ENCODE measurements around the gene PHACTR4.
"Not testable (repeated sequence)": the region's sequence is repeated elsewhere in the genome, so short reads cannot be mapped to it uniquely, and the experiment has no call there.

Gene PHACTR4

DNA sequence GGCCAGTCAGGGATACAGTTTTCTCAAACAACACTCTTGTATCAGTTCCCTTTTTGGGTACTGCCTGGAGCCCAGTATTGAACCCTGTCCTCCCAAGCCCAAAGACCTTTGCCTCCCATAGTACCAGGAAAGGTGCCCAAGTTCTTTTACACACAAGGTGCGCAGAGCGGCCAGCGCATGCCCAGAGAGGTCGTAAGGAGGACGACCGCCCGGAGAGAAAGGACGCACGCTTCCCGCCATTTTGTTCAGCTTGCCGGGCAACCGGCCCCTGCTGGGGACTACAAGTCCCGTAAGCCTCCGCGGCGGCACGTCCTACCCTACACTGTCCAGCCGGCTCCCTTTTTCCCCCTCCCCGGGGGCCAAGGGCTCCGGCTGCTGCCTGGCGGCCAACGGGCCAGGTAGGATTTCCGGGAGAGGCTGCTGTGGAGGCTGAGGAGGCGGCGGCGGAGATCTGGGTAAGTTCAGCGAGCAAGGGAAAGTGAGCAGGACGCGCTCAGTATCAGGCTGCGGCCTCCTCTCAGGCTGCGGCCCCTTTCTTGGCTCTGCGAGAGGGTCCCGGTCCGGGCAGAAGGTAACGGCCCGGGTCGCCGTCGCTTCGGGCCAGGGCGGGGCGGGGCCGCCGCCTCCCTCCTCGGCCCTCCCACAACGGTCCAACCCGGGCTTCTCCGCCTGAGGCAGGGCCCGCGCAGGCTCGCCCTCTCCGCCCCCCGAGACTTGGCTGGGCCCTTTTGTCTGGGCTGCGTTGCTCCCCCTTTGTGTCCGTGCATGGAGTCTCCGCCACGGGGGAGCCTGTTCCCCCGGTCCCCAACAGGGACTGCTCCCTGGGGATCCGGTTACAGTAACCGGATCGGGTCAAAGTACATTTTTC, at the start of gene PHACTR4:
TSS of gene PHACTR4 (plus strand) at position 370 of the 868 bp plus-strand sequence. CDS start 37,708 bp downstream, outside the sequence.
- DNase-seq, result peak; percentile 94
- in situ Hi-C loops (cut with HindIII; ENCODE audit: low pct_ligation_motif_present, low pct_unique_long_range_greater_than_20kb, low sequenced_read_pairs), result no loop called here

- DNase-seq, result peak; percentile 86
- in situ Hi-C loops (cut with HindIII; ENCODE audit: low pct_ligation_motif_present, low pct_unique_long_range_greater_than_20kb, low sequenced_read_pairs), result no loop called here
Measured at GRCh38 chr1:28322194-28322593, 47.3 kb upstream of the PHACTR4 start.

- in situ Hi-C loops (cut with HindIII; ENCODE audit: low pct_ligation_motif_present, low pct_unique_long_range_greater_than_20kb, low sequenced_read_pairs), result no loop called here
- DNase-seq, result no peak
Measured at GRCh38 chr1:28323720-28324119, 45.8 kb upstream of the PHACTR4 start.

GRCh38 chr1:28326515-28326914, 43.0 kb upstream of the PHACTR4 start:
- in situ Hi-C loops (cut with HindIII; ENCODE audit: low pct_ligation_motif_present, low pct_unique_long_range_greater_than_20kb, low sequenced_read_pairs), result no loop called here
- DNase-seq, result no peak

- in situ Hi-C loops (cut with HindIII; ENCODE audit: low pct_ligation_motif_present, low pct_unique_long_range_greater_than_20kb, low sequenced_read_pairs), result no loop called here
Measured at GRCh38 chr1:28326984-28327383, 42.6 kb upstream of the PHACTR4 start.

DNA sequence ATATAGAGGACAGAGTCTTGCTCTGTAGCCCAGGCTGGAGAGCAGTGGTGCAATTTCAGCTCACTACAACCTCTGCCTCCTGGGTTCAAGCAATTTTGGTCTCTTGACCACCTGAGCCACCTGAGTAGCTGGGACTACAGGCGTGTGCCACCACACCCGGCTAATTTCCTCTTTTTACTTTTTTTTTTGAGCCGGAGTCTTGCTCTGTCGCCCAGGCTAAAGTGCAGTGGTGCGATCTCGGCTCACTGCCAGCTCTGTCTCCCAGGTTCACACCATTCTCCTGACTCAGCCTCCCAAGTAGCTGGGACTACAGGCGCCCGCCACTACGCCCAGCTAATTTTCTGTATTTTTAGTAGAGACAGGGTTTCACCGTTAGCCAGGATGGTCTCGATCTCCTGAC, 42.1 kb upstream of the PHACTR4 start:
- DNase-seq, result peak; percentile 47
- in situ Hi-C loops (cut with HindIII; ENCODE audit: low pct_ligation_motif_present, low pct_unique_long_range_greater_than_20kb, low sequenced_read_pairs), result not testable (repeated sequence)

More at GRCh38 chr1:28326984-28327383, 42.6 kb upstream of the PHACTR4 start:
- peak; percentile 84 for DNase-seq

DNA sequence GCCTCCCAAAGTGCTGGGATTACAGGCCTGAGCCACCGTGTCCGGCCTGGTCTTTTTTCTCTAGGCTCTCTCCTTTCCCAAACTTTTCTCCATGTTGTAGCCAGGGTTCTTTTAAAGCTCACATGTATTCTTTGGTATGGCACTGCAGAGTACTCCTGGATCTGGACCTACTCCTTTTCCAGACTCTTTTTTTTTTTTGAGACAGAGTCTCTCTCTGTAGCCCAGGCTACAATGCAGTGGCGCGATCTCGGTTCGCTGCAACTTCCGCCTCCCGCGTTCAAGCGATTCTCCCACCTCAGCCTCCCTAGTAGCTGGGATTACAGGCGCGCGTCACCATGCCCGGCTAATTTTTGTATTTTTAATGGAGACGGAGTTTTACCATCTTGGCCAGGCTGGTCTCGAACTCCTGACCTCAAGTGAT, 41.3 kb upstream of the PHACTR4 start:
- in situ Hi-C loops (cut with HindIII; ENCODE audit: low pct_ligation_motif_present, low pct_unique_long_range_greater_than_20kb, low sequenced_read_pairs), result no loop called here
- no peak for DNase-seq

DNA sequence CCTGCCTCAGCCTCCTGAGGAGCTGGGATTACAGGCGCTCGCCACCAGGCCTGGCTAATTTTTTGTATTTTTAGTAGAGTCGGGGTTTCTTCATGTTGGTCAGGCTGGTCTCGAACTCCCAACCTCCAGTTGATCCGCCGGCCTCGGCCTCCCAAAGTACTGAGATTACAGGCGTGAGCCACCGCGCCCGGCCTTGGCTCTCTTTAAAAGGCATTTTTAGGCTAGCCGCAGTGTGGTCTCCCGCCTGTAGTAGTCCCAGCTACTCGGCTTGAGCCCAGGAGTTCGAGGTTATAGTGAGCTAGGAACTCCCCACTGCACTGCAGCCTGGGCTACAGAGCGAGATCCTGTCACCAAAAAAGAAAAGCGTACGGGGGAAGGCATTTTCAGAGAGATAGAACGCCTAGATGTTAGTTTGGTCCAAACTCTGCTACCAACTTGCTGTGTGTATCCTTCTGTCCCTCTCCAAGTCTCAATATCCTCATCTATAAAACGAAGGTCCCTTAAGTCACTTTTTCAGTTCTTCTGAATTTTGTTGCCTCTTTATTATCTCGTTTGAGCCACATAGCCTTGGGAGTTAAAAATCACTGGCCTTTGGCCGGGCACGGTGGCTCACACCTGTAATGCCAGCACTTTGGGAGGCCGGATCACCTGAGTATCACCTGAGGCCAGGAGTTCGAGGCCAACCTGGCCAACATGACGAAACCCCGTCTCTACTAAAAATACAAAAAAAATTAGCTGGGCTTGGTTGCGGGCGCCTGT, 40.0 kb upstream of the PHACTR4 start:
- in situ Hi-C loops (cut with HindIII; ENCODE audit: low pct_ligation_motif_present, low pct_unique_long_range_greater_than_20kb, low sequenced_read_pairs), result no loop called here
- peak; percentile 25 for DNase-seq

DNA sequence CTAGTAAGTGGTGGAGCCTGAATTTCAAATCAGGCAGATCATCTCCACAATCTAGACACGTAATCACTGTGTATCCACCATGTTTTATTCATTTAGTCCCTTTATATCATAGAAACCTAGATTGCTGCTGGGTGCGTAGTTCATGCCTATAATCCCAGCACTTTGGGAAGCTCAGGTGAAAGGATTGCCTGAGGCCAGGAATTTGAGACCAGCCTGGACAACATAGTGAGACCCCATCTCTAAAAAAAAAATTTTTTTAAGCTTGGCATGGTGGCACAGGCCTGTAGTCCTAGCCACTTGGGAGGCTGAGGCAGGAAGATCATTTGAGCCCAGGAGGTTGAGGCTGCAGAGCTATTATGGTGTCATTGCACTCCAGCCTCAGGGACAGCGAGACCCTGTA, 30.6 kb upstream of the PHACTR4 start:
- DNase-seq, result no peak
- in situ Hi-C loops (cut with HindIII; ENCODE audit: low pct_ligation_motif_present, low pct_unique_long_range_greater_than_20kb, low sequenced_read_pairs), result no loop called here

DNA sequence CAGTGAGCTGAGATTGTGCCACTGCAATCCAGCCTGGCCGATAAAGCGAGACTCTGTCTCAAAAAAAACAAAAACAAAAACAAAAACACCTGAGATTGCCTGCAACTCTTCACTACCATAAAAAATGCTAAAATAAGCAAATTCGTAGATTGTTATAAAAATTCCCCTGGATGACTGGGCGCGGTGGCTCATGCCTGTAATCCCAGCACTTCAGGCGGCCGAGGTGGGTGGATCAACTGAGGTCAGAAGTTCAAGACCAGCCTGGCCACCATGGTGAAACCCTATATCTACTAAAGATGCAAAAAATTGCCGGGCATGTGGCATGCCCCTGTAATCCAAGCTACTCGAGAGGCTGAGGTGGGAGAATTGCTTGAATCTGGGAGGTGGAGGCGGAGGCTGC, 30.0 kb upstream of the PHACTR4 start:
- no peak for DNase-seq
- in situ Hi-C loops (cut with HindIII; ENCODE audit: low pct_ligation_motif_present, low pct_unique_long_range_greater_than_20kb, low sequenced_read_pairs), result no loop called here

- DNase-seq, result no peak
- in situ Hi-C loops (cut with HindIII; ENCODE audit: low pct_ligation_motif_present, low pct_unique_long_range_greater_than_20kb, low sequenced_read_pairs), result no loop called here
Measured at GRCh38 chr1:28340221-28340974, 29.1 kb upstream of the PHACTR4 start.

DNA sequence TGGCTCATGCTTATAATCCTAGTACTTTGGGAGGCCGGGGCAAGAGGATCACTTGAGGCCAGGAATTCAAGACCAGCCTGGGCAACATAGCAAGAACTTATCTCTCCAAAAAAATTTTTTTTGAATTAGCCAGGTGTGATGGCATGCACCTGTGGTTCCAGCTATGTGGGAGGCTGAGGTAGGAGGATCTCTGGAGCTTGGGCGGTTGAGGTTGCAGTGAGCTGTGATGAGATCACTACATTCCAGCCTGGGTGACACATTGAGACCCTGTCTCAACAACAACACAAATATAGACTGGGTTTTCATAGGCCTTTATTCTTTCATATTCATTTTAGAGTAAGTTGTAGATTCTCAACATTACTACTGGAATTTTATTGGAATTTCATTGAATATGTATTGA, 27.9 kb upstream of the PHACTR4 start:
- peak; percentile 31 for DNase-seq
- in situ Hi-C loops (cut with HindIII; ENCODE audit: low pct_ligation_motif_present, low pct_unique_long_range_greater_than_20kb, low sequenced_read_pairs), result no loop called here

- in situ Hi-C loops (cut with HindIII; ENCODE audit: low pct_ligation_motif_present, low pct_unique_long_range_greater_than_20kb, low sequenced_read_pairs), result no loop called here
- peak; percentile 21 for DNase-seq
Measured at GRCh38 chr1:28343405-28343804, 26.1 kb upstream of the PHACTR4 start.

GRCh38 chr1:28353248-28353810, 16.2 kb upstream of the PHACTR4 start:
- DNase-seq; in situ Hi-C loops (cut with HindIII; ENCODE audit: low pct_ligation_motif_present, low pct_unique_long_range_greater_than_20kb, low sequenced_read_pairs): not testable (repeated sequence)

DNA sequence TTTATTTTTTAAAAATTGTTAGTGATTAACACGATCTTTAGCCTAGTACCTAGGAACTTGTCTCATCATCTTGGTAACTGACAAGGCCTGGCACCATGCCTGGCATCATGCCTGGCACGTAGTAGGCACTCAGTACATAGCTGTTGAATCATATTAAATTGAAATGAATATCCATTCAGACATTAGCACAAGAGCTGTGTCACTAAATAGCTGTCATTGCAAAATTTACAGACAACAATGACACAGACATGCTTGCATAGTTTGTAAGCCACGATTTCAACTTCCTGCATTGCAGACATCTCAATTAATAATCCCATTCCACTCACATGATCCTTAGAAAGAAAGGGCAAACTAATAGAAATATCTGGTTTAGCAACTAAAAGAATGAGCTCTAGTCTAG, 15.4 kb upstream of the PHACTR4 start:
- no peak for DNase-seq
- in situ Hi-C loops (cut with HindIII; ENCODE audit: low pct_ligation_motif_present, low pct_unique_long_range_greater_than_20kb, low sequenced_read_pairs), result no loop called here

DNA sequence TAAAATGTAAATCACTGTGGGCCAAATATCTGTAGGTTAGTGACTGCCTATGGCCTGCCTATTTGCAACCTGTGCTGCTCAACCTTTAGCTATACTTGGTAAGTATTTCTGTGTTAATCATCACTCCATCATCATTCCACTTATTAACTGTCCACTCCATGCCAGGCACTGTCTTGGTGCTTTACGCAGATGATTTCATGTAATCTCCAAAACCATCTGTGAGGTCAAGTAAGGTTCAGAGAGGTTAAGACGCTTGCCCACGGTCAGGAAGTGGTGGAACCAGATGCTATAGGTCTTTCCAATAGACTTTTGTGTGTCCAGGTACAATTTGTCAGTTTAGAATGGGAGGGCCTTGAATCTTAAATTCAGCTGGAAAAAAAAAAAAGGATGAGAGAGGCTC, 10.8 kb upstream of the PHACTR4 start:
- in situ Hi-C loops (cut with HindIII; ENCODE audit: low pct_ligation_motif_present, low pct_unique_long_range_greater_than_20kb, low sequenced_read_pairs), result no loop called here
- no peak for DNase-seq

DNA sequence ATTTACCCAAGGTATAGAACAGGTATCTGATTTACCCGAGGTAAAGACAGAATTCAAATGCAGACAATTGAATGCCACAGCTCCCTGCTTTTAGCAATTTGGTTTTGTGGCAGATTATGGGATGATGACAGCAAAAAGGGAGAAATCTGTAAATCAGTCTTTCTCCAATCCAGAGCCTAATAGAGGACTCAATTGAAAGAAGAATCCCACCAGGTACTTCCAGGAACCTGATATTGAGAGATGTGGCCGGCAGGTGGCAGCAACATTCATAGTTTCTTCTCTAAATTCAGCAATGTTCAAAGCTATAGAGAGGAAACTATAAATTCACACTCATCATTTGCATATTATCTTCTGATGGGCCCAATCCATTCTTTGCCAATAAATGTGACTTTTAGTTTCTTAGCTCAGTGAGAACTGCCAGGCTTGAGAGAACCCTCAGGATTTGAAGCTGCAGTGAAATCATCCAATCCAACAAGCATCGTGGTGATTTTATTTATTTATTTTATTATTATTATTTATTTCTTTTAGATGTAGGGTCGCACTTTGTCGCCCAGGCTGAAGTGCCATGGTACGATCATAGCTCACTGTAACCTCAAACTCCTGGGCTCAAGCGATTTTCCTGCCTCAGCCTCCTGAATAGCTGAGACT, 9.8 kb upstream of the PHACTR4 start:
- DNase-seq, result peak; percentile 56
- in situ Hi-C loops (cut with HindIII; ENCODE audit: low pct_ligation_motif_present, low pct_unique_long_range_greater_than_20kb, low sequenced_read_pairs), result no loop called here

- in situ Hi-C loops (cut with HindIII; ENCODE audit: low pct_ligation_motif_present, low pct_unique_long_range_greater_than_20kb, low sequenced_read_pairs), result no loop called here
- no peak for DNase-seq
Measured at GRCh38 chr1:28364888-28365287, 4.7 kb upstream of the PHACTR4 start.

Data from ACHN (cell line).